NCI-H2107 treated with DMSO at 0.1 percent for 48 hours (cell line): Measurements from ENCODE around the gene GLI3.
"Not testable (repeated sequence)": the region's sequence is repeated elsewhere in the genome, so short reads cannot be mapped to it uniquely, and the experiment has no call there.

Experiments
- DNase-seq: peaks from one replicate; lab custom pipeline; 2025; ENCODE audit not compliant: unreplicated experiment; lab: John Stamatoyannopoulos, UW

Gene GLI3

DNA sequence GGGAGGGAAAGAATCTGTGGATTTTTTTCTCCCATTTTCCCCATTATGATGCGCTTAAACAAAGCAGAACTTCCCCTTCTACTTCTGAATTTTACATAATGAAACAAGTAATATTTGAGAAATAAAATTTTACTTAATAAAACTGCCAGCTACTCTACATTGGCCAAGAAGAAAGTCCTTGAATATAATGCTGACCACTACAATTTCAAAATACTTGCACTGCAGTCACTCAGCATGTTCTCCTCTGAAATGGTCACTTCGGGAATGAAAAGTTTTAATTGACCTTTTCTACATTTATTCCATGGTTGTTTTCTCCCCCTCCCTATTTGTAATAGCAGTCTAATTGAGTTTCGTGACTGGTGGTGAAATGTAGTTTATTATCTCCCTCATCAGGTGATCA, 23.9 kb downstream of the GLI3 start:
- DNase-seq = no peak

DNA sequence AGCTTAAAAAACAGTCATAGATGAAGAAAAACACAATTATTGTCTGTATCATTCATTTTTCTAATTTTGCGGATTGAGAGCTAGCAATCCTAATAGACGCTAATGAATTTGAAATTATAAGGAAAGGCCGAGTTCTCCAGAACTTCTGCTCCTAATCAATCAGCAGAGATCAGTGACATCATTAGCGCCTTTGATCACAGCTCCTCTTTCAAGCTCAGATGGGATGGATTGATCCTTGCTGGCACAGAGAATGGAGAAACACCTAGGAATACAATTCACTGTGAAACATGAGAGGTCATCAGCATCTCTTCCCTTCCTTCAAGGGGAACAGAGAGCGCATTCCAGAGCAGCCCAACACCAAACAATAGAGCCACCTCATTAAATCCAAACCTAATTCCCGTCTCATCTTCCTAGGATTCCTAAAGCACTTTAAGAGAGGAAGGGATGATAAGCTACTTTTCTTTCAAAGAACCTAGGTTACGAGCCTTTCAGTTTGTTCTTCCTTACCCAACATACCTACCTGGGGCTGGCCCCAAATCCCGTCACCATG, 24.4 kb downstream of the GLI3 start:
- DNase-seq = no peak

DNA sequence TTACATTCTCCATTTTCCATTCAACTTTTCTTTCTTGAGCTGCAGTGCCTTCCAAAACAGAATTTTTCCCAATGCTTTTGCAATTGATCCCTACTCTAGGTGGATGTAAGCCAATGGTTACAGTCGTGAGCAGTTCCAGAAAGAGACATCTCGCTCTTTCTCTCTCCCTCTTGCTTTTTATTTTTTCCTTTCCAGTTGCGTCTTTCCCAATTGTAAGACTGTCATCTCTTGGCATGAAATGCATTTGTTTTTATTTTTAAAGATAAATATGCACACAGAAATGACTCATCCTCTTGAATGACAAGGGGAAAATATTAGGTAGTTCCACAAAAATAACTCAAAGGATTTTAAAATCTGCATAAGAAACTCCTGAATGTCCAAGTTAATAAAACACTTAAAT, 25.1 kb downstream of the GLI3 start:
- DNase-seq = no peak

DNA sequence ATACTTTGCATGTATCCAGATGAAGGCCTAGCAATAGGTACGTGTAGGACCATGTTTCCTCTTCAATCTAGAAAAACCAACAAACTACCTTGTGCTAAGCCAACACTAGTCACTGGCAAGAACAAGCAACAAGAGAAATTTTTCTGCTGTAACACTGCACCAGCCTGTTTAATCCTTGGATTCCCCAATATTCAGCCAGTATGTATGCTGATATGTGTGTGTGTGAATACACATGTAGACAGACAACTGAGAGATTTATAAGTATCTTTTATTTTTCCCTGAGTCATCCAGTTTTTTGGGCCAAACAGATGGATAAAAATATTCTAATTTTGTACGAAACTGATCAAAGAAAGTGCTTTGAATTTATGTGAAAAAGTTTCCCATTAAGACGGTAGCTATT, 26.2 kb downstream of the GLI3 start:
- no peak for DNase-seq

DNA sequence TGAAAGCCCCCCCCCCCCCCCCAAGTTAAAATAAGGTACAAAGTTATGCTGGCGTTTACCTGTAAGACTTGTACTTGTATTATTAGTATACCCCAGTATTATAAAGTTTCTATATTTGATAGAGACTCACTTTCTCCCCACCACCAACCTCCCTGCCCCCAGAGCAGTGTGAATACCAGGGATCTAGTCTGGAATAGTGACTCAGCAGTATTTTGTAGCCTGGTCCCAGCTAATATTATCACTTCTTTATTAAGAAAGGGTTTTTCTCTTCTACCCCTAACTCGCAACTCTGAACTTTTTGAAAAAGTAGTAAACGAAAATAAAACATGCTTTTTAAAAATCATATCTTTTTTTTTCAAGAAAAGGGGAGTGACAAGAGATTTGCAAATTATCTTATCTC, 26.7 kb downstream of the GLI3 start:
- DNase-seq = no peak

DNA sequence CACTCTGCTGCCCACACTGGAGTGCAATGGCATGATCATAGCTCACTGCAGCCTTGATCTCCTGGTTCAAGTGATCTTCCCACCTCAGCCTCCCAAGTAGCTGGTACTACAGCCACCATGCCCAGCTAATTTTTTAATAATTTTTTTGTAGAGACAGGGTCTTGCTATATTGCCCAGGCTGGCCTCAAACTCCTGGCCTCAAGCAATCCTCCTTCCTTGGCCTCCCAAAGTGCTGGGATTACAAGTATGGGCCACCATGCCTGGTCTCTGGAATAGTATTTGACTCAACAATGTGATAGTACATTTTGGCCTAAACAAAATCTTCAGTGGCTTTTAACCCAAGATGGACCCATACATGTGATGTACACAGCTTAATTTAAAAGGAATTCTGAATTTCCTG, 27.9 kb downstream of the GLI3 start:
- DNase-seq = not testable (repeated sequence)

DNA sequence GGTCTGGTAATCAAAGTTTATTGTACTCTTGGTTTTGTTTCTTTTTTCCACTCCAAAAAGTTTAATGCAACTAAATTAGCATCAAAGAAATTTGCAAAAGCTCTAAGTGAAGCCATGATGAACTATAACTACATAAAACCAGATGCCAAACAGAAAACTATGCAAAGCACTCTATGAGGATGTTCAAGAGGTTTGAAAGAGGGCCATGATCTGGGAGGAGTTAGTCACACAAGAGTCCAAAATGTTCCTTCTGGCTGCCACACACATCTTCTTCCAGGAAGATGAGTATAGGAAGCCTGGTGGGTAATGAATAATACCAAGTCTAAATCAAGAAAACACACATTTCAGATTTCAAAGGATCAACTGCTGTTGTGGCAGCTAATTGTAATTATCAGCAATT, 28.4 kb downstream of the GLI3 start:
- no peak for DNase-seq

DNA sequence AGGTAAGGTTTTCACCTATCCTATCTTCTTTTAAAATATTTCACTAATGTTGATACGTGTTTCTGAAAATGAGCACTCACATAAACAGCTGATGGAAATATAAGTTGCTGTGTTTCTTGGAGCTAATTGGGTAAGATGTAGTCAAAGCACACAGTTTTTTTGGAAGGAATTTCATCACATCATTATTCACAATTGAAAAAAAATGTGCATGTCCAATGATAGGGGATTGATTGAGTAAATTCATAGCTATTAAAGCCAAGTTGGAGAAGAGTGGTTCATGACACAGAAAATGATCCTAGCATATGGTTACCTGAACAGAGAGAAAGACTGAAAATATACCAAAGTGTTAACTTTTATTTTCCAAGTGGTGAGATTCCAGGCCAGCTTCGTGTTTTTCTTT, 29.6 kb downstream of the GLI3 start:
- no peak for DNase-seq

DNA sequence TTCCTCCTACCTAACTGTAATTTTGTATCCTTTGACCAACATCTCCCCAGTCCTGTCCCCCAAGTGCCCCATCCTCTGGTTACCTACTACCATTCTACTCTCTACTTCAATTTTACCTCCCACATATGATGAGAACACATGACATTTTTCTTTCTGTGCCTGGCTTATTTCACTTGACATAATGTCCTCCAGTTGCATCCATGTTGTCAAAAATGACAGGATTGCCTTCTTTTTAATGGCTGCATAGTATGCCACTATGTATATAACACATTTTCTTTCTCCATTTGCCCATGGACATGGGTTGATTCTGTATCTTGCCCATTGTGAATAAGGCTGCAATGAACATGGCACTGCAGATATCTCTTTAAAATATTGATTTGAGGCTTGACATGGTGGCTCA, 33.7 kb downstream of the GLI3 start:
- no peak for DNase-seq

DNA sequence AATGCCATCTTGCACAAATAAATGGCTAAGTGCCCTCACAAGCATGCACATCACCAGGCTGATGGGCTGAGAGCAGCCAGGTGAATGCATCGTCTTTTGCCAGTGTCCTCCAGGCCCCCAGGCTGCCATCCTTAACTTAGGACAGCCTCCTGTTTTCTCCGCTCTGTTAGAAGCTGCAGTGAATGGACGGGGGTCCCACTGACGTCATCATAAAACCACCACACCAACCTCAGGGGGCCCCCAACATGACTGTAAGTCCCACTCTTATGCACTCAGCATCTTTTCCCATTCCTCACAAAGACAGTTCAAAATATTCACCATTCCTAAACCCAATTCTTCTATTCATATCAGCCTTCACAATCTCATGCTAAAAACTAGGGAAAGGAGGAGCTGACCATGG, 34.4 kb downstream of the GLI3 start:
- no peak for DNase-seq

DNA sequence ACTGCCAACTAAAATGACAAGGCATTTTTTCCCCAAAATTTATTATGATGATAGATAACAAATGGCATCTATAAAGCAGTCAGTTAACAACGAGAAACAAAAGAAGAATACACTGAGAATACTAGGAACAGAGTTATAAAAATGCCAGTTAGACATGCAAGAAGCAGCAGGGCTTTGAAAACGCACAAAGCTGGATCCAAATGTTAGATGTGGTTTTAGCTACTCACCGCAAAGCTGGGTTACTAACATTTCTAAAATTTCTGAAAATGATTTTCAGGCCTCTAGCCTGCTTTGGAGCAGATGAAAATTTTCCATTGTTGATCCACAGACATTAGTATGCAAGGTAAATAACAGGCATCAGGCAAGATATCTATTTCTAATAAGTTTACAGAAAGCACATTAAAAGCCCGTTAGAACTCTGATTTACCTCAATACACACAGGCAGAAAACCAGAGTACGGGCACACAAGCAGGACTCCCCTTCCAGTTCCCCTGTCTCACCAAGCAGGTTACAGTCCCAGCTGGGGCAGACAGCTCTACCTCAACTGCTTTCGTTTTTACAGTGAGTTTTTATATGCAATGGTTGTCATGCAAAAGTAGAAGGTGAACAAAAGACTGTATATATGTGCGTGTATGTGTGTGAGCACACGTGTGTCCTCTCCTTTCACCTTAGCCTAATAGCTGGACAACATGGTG, 37.9 kb downstream of the GLI3 start:
- no peak for DNase-seq

DNA sequence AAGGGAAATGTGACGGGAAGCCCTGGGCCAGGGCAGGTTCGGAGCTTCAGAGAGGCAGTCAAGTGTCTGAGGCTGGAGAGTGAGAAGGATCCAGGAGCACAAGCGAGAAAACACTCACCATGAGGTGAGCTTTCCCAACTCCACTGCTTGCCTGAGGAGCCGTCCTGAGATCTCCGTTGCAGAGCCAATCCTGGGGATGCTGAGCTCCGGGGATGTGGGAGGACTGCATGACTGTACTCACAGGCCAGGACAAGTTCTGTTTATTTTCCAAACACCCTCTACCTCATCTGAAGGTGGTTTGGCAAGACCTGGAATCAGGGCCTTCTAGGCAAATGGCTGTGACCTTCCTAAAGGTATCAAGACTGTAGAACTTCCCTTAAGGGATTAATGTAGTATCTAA, 38.7 kb downstream of the GLI3 start:
- no peak for DNase-seq

DNA sequence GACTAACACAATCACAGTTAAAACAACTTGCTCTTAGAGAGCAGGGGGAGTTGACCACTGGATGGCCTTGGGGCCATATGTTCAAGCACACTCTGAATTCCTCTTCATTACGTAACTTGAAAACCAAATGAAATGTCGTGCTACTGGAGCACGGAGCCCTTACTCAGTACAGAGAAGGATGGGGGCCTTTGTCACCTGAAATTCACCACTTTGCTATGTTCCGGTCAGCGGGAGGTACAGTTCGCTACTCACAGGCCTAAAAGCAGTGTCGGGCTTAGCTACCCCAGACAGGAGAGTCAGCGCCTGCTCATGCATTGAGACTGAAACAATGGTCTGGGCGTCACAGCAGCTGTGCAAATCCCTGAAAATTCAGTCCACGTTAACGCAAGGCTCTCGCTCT, 39.6 kb downstream of the GLI3 start:
- no peak for DNase-seq

DNA sequence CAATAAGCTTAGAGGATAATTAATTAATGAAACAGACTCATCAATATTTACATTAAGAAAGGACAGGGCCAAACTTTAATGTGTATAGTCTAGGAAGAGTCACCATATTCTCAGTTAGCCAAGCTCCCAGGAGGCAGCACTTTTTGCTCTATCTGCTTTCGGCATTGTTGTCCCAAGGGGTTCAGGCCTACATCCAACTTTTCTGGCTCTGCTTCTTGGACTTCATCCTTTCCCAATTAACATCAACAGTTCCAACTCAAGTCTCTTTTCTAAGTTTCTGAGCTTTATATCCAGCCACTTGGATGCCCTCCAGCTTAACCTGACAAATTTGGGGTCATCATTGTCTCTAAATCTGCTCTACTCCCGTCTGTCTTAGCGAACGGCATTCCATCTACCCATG, 42.8 kb downstream of the GLI3 start:
- DNase-seq = no peak

DNA sequence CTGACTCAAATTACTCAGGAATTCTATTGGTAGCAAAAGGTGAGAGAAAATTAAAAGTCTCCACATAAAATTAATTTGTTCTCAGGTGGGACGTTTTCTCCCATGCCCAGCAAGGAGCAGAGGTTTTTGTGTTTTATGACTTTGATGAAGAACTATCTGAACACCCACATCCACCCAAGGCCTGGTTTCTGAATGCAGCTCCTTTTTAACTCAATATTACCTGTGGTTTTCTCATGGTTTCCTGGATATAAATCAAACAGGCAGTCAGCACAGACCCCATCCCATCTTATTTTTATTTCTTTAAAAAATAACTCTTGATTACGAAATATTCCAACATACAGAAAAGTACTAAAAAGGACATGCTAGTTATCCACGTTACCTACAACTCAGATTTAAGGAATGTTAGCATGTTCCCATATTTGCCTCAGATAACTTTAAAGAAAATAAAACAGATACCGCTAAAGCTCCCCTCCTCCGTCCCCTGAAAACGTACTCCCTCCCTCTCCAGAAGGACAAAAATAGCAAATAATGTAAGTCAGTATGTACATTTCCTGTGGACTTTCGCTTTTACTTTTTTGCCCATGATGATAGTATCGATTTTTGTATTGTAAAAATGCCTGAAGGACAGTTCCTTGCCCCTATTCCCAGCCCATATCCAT, 43.4 kb downstream of the GLI3 start:
- DNase-seq = no peak

DNA sequence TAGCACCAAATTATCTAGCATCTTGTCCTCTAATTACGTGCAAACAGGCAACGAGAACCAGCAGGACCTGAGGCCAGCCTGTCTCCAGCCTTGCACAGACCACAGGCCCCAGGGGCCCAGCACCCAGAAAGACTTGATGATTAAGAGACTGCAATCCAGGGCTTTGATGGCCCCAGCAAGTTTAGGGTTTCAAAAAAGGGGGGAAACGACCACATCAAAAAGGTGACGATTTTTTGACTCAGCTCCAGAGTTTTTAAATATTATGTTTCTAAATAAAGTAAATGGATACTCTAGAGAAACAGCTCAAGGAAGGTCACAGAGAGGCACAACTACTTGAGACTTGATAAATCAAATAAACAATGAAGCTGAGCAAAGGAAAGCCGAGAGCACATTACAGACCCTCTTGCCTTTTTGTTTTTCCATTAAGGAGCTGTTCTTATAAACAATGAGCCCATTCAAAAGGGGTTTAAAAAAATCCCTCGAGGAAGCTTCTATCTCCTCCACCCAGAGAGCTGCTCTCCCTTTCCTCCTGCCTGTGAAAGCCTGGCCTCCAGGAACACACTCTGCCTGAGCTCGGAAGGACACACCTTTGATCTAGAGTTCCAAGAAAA, 44.1 kb downstream of the GLI3 start:
- DNase-seq = no peak

DNA sequence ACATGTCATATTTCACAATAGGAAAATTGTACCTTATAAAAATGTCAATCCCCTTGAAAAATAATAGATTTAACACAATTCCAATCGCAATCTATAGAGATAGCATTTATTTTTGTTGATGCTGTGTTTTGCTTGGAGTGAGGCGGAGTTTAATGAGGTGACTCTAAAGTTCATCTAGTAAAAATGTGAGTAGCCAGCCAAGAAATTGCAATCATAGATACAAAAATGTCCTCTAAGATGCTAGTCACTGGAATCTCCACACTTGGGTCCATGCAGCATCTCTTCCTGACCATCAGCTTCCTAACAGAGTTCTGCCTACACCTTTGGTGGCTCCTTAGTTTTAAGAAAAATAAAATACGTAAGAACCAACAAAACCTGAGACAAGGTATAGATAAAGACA, 44.9 kb downstream of the GLI3 start:
- DNase-seq = no peak

DNA sequence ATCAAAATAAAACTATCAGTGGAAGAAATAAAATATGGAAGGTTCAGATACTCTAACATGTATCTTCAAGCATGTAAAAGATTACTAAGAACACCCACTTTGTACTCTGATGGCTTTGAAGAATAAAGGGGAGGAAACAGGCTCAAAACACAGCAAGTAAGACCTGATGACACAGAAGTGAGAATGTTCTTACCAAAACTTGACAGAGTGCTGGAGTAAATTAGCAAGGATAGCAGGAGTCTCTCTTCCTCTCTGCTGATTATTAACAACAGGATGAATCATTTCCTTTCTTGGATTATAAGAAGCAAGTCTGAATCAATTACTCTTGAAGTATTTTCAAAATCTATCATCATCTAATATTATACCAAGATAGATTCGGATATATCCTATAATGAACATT, 47.5 kb downstream of the GLI3 start:
- no peak for DNase-seq

DNA sequence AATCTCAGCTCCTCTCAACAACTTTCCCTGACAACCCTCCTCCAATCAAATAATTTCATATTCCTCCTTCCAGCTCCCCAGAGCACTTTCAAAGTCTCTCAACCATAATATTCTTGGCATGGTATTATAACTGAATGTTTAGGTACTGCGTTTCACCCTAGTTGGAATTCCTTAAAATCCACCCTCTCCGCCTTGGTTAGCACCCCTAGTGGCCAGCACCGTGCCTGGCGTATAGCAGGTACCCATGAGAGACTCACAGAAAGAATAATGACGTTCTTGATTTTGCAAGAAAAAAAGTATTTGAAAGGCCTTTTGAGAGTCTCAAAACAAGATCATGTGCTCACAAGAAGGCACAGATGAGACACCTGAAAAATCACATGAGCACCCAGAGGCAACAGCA, 50.9 kb downstream of the GLI3 start:
- no peak for DNase-seq

DNA sequence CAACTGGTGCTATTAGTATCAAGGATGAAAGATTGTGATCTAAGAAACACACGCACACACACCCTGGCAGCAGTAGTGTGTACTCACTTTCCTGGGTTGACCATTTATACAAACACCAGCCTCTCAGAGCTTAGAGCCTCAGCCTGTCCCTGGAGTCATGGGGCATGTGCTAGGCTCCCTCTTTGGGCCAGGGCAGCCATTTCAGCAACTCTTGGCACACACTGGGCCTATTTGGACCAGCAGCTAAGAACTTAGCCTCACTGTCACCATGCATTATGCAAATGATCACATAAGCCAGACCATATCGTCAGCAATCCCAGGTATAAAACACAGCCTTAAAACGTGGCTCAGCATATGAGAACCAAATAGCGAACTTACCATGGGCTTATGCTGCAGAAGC, 51.3 kb downstream of the GLI3 start:
- DNase-seq = no peak

DNA sequence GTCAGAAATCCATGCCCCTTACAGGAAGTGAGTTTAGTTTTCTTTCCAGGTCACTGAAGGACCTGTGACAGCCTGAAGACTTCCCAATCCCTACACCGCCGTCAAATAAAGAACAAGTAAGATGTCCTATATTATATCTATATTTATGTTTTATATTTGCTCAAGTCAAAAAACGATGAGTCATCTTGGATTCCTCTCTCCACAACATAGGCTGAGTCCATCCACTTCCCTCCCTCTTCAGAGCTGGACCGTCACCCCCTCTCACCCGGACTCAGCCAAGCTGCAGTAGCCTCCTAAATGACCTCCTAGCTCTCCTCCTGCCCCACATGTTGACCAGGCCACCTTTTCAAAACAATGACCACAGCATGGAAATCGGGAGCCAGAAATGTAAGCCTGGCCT, 53.5 kb downstream of the GLI3 start:
- no peak for DNase-seq

DNA sequence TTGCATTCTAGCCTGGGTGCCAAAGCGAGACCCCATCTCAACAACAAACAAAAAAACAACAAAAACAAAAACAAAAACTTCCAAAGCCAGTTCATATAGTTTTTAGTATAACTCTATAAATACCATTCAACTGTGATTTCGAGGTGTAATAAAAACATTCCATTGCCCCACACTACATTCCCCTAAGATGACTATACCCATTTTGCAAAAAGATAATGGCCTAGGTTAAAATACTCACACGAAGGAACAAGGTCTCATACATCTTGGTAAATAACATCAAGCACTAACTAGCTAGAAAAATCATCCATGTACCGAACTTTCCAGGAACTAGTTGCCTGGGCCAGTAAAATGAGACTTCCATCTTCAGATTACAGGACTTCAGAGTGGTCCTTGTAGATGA, 55.4 kb downstream of the GLI3 start:
- no peak for DNase-seq
